ENCODE measurements around the gene OLA1.

- TF ChIP-seq CBX8 (IDR thresholded peaks at IDR 0.05) = no peak
- TF ChIP-seq CTCF (IDR thresholded peaks at IDR 0.05) = no peak
Observed at GRCh38 chr2:174036825-174037224, 211.5 kb downstream of the OLA1 start.

Measured in A549 (cell line).